ENCODE data around the gene ARL13B.

DNA sequence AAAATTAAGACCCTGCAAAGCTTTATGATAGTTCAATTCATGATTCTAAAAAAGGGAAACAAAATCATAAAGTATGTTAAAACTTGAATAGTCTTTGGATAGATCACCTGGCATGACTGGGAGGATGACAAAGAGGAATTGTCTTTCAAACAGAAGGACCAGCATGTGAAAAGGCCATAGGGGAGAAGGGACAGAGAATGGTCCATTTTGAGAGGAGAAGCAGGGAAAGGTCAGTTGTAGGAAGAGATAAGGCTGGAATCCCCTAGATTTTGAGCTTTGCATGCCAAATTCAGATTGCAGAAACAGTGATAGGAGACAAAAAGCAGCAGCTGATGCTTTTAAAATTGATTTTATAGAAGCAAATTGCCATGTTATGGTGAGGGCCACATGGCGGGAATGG is 18.9 kb upstream of the ARL13B start:
- TF ChIP-seq, protein P1, sequence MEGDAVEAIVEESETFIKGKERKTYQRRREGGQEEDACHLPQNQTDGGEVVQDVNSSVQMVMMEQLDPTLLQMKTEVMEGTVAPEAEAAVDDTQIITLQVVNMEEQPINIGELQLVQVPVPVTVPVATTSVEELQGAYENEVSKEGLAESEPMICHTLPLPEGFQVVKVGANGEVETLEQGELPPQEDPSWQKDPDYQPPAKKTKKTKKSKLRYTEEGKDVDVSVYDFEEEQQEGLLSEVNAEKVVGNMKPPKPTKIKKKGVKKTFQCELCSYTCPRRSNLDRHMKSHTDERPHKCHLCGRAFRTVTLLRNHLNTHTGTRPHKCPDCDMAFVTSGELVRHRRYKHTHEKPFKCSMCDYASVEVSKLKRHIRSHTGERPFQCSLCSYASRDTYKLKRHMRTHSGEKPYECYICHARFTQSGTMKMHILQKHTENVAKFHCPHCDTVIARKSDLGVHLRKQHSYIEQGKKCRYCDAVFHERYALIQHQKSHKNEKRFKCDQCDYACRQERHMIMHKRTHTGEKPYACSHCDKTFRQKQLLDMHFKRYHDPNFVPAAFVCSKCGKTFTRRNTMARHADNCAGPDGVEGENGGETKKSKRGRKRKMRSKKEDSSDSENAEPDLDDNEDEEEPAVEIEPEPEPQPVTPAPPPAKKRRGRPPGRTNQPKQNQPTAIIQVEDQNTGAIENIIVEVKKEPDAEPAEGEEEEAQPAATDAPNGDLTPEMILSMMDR (conservative IDR thresholded peaks at IDR 0.05 in 1 of 2, IDR thresholded peaks at IDR 0.05 in 1 of 2; ENCODE audit: extremely low read depth in 1 of 2, insufficient read depth in 1 of 2, low read depth in 1 of 2, low read length in 2 of 2), result no peak
- no peak for TF ChIP-seq EZH2 (IDR thresholded peaks at IDR 0.05; ENCODE audit: borderline replicate concordance, low read length)
